NK-92 (cell line): ENCODE data around the gene RAI1.

Source experiments
- DNase-seq: peaks from one replicate; lab custom pipeline; 2025; ENCODE audit not compliant: unreplicated experiment; lab: John Stamatoyannopoulos, UW

Gene RAI1

GRCh38 chr17:17812211-17813054 is 131.2 kb downstream of the RAI1 start:
- DNase-seq = no peak

GRCh38 chr17:17813055-17813724 is 131.9 kb downstream of the RAI1 start:
- no peak for DNase-seq

- no peak for DNase-seq
These were observed 132.5 kb downstream of the RAI1 start for GRCh38 chr17:17813725-17814095.

GRCh38 chr17:17814162-17815061 is 133.2 kb downstream of the RAI1 start:
- no peak for DNase-seq

- DNase-seq = no peak
These were observed 133.8 kb downstream of the RAI1 start for GRCh38 chr17:17815062-17815406.

GRCh38 chr17:17815436-17816200 is 134.4 kb downstream of the RAI1 start:
- DNase-seq = no peak

GRCh38 chr17:17816240-17816814 is 135.1 kb downstream of the RAI1 start:
- no peak for DNase-seq

- DNase-seq = no peak
These were observed 135.7 kb downstream of the RAI1 start for GRCh38 chr17:17816831-17817551.

- no peak for DNase-seq
These were observed 136.3 kb downstream of the RAI1 start for GRCh38 chr17:17817552-17817947.

GRCh38 chr17:17818088-17818526 is 136.8 kb downstream of the RAI1 start:
- no peak for DNase-seq

- no peak for DNase-seq
These were observed 137.9 kb downstream of the RAI1 start for GRCh38 chr17:17819111-17819510.

- no peak for DNase-seq
These were observed 138.3 kb downstream of the RAI1 start for GRCh38 chr17:17819561-17819995.

- DNase-seq = no peak
These were observed 138.8 kb downstream of the RAI1 start for GRCh38 chr17:17820046-17820445.

GRCh38 chr17:17820463-17821158 is 139.4 kb downstream of the RAI1 start:
- no peak for DNase-seq

- no peak for DNase-seq
These were observed 140.9 kb downstream of the RAI1 start for GRCh38 chr17:17822189-17822588.

GRCh38 chr17:17822616-17823015 is 141.4 kb downstream of the RAI1 start:
- DNase-seq = no peak

GRCh38 chr17:17823433-17824118 is 142.3 kb downstream of the RAI1 start:
- no peak for DNase-seq

GRCh38 chr17:17824119-17824782 is 143.0 kb downstream of the RAI1 start:
- no peak for DNase-seq
